Measurements from ENCODE around the gene CLSTN1.

Gene CLSTN1

DNA sequence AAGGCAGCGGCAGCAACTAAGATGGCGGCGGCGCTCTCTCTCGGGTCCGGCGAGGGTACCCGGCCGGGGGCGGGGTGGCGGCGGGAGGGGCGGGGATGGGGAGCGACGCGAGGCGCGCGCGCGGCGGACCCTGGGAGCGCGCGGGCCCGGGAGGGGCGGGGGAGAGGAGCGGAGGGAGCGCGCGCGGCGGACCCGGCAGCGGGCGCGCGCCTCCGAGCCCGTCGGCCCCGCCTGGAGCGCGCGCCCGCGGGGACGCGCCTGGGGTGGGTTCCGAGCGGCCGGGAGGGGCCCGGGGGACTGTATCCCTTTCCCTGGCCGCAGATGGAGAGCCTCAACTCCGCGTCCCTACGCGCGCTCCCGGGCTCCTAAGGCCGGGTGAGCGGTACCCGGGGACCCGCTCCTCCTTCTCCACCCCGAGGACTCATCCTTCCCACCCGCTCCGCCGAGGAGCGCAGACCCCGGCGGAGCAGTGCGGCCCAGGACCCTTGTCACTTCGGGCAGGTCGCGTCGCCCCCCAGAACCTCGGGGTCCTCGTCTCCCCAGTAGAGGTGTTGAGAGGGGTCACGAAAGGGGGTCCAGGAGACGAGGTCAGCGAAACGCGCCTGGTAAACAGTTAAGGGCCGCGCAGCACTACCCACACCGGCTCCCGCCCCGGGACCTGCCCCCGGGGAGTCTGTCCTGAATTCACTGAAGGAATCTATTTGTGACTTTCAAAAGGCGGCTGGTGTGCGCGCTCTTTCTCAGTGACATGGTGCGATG is at the start of gene CLSTN1:
Gene CLSTN1 (minus strand): TSS at position 23 of the 759 bp plus-strand sequence. CDS start 232 bp downstream, outside the sequence.
- DNase-seq = peak; percentile 76 to 87 (median 84)

DNA sequence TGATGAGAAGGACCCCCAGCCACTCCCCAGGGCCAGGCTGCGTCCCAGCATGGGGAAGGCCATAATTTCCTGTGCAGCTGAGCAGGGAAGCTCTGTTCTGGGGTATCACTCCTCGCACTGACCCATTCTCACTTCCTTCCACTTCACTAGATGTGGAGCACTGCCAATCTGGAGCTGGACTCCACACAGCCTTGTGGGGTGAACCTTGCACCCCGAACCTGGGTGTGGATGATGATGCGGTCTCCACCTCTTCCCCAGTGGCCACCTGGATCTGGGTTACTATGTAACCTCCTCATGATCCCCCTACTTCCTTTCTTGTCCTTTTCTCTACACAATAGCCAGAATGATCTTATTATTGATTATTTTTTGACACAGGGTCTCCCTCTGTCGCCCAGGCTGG is 49.6 kb upstream of the CLSTN1 start:
- DNase-seq = no peak

DNA sequence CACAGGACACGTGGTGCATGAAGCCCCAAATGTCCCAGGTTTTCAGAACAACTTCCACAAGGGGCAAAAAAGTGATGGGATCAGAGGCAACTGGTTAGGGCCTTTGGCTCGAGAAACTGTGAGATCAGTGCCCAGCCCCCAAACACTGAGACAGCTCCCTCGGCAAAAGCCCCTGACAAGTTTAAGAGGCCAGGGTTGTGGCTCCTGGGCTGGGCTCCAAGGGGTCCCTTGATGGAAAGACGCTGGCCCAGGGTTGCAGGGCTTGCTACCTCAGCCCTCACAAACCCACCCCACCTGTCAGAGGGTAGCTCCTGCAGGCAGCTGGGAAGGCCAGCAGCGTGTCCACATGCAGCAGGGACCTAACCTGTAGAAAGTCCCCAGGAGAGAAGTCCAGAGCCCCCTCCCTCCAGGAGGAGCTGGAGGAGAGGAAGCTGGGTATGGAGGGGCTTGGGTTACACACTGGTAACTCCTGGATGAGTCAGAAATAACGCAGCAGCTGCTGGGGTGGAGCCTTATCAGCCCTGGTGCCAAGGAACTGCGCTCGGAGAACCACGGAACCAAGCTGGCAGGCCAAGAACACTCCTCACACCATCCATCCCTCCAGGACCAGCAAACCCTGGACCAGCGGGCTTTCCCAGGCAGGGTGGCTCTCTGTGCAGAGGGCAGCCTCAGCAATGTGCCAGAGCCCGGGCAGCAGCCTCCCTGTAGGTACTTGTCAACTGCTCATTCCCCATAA is 48.8 kb upstream of the CLSTN1 start:
- no peak for DNase-seq

DNA sequence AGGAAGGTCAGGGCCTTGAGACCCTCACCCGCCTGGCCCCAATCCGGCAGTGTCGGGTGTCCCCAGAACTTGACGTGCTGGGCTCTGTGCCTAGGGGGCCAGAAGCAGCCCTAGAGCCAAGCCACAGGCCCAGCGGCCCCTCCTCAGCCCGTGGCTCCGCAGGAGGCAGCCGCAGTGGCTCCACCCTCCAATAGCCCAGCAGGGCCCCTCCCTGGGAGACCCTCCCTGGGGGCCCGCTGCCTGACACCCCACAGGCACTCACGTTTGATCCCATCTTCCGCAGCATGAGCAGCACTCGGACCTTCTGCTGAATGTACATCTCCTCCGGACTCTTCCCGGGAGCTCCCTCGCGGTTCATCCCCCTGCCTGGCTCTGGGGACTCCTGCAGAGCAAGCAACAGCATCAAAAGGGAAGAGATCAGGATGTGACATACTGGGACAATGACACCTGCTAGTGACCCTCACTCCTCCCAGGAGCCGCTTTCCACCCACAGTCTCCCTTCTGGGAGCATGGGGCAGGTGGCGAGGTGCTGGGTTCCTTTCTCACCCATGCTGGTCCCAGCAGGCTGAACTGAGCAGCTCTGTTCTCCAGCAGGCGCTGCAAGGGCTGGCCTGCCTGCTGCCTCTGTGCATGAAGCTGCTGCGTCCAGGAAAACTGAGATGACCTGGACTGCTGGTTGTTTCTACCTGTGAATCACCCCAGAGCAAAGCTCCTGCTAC is 48.1 kb upstream of the CLSTN1 start:
- DNase-seq = no peak

DNA sequence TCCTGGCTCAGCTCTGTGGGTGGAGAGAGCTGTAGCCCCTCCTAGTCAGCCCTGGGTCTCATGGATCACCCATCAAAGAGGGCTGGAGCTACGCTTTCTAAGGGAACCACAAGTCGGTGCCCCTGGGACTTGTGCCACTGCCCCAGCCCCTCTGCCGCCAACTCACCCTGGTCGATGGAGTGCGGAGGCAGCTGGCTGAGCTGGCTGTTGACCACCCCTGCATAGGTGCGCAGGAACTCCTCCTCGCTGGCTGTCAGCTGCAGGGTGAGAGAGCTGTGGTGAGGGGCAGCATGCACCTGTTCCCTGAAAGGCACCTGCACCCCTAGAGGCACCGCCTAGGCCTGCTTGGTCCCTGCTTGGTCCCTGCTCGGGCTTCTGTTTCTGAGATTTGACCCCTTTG is 47.3 kb upstream of the CLSTN1 start:
- no peak for DNase-seq

DNA sequence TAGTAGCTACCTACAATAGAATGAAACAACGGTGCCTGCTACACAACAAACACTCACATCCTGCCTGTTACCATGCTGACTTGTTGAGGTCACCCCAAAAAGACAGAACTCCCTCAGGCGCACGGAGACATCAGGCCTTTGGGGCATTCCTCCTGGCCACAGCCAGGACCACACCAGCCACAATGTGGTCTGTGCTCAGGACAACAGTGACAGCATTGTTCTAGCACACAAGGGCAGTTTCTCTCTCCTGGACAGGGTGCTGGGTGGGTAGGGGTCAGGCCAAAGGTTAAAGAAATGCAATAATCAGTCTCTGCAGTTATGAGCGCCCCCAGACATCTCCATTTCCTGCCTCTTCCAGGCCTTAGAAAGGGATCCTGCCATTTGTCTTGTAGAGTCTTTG is 46.8 kb upstream of the CLSTN1 start:
- DNase-seq = no peak

DNA sequence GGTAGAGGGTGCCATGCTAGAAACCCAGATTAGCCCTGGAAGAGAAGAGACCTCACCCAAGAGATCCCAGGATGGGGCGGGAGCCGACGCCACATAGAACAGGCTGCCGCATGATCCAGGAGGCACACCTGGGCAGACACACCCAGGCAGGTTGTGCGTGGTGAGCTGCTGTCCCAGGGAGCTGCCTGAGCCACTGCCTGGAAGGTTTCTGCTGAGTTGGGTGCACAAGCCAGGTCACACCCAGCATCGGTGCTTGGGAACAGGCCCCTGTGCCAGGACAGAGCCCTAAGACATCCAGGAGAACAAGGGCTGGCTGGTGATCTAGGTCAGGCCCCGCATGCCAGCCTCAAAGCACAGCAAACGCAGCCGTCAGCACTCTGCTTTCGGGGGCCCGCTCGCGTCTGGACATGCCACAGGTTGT is 46.1 kb upstream of the CLSTN1 start:
- DNase-seq = no peak

DNA sequence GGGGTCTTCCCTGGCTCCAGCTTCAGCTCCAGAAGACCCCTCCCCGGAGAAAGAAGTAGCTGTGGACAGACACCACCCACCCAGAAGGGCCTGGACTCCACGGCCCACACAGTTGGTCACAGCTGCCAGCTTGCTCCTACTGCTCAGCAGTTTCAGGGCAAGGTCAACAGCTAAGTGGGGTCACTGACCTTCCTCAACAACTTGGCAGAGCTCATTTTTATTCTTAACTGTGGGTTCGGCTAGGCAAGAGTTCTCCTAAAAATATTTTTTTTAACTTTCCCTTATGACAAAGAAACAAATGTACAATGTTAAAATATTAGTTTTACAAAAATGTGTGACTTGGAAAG is 44.5 kb upstream of the CLSTN1 start:
- DNase-seq = no peak

DNA sequence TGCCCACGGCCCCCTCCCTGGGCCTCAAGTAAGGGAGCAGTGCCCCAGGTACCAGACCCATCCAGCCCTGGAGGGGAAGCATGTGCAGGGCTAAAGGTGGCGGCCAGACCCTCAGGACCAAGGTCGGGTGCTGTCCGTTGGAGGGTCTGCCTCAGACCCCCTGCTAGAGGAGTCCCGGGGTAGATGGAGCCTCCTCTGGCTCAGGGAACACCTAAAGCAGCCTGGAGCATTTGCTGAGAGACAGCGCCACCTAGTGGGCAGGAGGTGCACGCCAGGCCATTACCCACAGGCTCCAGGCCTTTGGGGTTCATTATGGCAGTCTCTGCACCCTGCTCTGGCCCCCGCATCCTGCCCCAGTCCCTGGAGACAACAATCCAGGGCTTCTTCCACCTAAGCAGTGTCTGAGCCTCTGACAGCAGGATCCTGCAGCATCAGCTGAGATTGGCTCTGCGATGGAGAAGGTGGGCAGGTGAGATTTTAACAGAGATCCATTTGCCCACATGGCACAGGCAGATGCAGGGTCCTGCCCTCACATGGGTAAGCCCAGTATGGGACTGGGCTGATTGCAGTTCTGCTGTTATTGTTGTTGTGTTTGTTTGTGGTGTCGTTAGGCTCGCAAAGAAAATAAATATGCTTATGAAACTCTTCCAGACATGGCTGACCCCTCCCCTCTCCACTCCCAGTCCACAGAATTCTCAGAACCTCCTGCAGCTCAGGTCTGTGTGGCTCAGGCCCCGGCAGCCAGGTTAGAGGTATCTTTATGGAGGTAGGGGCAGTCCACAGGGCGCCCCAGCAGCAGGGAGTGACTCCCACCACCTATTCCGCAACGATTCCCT is 43.9 kb upstream of the CLSTN1 start:
- DNase-seq = peak; percentile 76 to 89 (median 84)

DNA sequence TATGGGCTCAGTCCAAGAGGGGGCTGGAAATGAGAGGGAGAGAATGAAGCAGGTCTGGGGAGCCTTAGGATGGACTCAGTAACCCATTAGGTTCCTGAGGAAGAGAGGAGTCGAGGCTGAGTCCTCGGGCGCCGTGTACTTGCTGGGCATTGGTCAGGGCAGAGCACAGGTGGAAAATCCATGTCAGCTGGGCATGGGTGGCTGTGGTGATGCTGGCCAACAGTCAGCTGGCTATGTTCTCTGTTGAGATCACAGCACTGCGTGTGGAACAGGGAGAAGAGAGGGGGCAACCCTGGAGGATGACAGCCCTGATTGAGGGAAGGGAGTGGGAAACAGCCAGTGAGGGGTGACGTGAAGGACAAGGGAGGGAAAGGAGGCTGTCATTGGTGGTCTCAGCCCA is 43.1 kb upstream of the CLSTN1 start:
- no peak for DNase-seq

DNA sequence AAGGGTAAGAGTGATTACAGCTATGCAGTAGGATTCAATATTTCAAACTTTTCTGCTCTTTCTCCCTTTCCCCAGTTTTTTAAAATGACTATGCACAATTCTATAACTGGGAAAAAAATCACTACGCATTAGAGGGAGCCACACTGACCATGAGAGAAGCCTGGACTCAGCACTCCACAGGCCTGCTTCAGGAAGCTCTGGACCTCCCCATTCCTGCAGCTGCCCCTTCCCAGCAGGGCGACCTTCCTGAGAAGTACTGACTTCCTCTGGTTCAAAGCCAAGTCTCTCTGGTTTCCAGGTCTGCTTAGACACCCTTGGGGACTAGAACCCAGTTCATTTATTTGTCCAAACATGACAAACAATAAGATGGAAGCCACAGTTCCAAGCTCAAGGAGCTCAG is 42.0 kb upstream of the CLSTN1 start:
- no peak for DNase-seq

DNA sequence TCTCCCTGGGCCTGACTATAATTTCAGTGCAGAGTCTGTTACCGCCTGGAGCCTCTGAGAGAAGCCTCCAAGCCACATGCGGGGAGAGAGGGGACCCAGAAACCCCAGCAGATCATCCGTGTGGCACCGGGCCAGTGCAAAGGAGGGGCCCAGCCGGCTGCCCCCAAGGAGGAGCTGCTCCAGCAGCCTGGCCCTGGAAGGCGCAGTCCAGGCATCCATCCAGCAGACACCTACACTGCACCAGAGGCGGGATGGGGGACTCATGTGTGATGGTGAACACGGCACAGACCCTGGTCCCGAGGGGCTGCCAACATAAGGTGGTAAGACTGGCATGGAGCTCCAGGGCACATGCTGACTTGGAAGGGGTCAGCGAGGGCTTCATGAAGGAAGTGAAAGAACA is 39.6 kb upstream of the CLSTN1 start:
- DNase-seq = no peak

DNA sequence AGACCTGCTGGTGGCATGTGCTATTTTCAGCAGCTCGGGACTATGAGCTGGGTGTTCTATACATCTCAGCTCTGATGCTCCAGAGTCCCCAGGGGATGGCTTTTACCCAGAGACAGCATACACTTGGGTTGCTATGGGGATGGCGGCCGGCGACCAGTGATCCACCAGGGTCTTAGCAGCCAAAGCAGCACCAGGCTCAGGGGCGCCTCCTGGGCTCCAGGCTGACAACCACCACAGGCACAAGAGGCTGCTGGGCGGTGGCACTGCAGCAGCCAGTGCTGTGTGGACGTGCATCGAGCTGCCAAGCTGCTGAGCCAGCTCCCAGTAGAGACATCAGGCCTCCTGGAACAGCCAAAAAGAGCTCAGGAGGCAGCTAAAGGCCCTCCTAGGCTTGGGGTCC is 37.6 kb upstream of the CLSTN1 start:
- no peak for DNase-seq

DNA sequence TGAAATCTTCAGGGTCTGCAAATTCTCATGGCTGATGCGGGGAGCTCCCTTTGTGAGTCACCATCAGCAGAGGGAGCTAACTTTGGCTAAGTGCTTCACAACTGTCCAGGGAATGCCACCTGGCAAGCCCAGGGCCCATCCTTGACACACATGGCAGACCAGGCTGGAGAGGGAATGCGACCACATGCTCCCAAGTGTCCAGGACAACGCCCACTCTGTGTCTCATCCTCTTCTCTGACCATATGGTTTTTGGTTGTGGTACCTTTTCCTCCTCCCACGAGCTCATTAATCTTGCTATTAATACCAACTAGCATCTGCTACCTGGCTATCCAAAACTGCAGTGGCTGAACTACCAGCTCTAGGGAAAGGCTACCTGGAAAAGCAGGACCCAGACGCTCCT is 37.1 kb upstream of the CLSTN1 start:
- no peak for DNase-seq

DNA sequence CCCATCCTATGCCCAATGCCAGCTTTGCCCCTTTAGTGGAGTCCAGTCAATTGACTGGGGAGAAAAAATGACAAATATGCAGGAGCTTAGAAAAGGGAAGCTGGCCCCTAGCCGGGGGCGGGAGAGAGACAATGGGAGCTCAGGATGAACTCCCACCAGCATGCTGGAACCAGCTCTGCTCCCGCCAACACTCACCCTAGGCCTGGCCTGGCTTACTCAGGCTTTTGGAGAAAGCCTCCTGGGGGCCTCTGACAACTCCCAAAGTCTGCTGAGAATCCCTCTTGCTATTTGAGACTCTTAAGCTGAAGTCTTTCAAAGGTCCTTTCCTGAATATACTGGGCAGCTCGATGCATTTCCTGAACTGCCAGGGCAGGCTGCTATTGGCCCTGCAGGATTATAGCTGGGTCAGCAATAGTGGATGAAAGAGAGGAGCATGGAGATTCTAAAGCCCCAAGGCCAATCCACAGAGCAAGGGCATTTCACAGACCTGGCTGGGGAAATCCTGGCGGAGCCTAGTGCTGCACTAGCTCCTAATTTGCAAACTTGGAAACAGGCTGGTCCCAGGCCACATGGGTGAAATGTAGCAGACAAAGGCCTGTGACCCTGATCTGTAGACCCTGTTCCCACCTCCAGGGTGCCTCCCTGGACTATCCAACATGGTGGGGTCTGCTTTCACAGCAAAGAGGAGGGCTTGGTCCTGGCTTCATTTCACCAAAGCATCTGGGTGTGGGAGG is 35.7 kb upstream of the CLSTN1 start:
- no peak for DNase-seq

DNA sequence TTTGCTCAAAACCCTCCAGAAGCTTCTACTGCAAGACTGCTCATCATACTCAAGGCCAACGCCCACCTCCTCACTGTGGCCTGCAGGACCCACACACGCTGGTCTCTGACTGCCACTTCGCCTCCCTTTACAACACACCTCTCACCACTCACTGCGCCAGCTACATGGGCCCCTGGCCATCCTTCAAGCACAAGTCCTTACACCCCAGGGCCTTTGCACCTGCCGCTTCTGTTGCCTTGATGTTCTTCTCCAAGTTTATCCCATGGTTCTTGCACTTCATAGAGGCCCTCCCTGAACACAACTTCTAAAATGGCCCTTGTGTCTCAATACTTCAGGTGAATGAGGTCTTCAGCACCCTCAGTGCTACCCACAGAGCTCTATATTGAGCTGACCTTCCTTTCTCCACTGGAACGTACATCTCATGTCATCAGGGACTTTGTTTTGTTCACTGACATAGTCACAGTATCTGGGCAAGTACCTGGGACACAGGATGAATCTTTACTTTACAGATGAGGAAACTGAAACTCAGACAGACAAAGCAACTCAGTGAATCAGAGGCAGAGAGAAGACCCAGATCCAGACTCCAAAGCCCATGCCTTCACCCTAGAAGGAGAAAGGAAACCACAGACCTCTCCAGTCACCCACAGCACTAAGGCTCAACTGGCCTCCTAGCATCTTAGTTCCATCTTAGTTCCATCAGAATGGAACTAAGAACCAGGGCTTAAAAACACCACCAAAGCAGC is 34.7 kb upstream of the CLSTN1 start:
- DNase-seq = no peak

DNA sequence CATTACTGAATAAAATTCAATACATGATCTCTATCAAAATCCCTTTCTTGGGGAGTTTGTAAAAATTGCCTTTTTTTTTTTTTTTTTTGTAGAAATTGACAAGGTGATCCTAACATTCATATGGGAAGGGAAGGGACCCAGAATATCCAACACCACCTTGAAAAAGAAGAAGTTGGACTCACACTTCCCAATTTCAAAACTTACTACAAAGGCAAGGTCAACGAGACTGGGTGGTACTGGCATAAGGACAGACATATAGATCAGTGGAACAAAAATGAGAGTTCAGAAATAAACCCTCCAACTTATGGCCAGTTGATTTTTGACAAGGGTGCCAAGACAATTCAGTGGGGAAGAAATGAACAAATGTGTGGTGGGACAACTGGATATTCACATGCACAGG is 31.4 kb upstream of the CLSTN1 start:
- DNase-seq = no peak

DNA sequence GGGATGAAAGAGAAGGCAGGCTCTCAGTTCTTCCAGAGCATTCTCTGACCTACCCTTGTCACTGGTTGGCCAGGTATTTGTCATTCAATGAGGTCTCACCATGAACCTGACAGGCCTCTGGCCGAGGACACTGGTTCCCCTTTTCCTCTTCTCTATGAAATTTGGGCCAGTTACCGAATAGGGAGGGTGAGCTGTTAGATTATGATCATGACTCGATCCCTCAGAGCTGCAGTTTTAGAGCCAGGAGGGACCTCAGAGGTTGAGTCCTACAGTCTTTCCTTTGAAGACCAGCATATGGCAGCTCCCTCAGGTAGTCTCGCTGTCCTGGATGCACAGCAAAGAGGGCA is 29.5 kb upstream of the CLSTN1 start:
- DNase-seq = no peak

DNA sequence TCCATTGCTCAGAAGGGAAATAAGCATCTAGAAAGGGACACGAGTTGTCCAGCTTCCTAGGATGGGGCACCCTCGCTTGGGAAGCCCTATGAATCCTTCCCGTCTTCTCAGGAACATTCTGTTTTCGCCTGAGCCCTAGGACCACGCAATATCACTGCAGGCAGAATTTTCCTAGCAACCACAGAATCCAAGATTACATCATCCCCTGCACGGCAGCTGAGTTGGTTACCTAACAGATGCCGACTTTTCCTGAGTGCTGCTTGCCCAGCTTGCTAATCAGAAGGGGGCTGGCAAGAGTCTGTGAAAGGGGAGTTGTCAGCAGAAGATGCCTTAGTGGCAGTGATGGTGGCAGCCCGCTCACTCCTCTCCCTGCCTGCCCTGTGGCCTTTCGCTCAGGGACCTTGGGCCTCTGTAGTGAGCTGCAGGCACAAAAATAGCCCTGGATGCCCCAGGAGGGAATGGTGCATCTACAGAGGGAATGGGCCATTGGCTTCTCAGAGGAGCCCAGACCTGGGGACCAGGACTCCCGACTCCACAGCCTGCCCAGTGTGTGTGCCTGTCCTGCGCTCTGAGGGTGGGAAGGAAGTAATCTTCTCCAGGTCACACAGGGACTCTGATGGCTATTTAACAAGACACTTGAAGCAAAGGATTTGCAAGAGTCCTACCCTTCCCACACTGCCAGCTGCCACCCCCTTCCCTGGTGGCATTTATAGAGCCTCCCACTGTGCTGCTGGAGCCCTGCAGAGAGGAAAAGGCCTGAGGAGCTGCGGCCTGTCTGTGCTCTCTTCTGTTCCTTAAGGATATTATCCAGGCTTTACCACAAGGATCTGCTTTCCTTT is 28.9 kb upstream of the CLSTN1 start:
- no peak for DNase-seq

DNA sequence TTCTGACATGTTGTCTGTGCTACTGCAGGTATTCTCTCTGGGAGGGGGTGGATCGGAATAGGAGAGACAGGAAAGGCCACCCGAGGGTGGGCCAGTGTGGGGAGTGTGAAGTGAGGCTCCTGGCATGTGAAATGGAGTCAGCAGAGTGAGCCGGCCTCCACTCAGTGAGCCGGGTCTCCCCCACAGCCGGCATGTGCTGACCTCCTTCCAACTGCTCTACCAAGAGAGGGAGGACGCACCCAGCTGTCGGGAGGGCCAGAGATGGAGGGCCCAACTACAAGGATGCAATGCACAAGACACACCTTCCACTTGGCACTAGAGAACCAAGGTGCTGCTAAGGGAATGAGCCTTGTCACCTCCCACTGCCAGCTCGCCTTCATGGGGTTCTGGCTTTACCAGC is 28.2 kb upstream of the CLSTN1 start:
- DNase-seq = no peak
